Jurkat, Clone E6-1 (cell line): ENCODE data around the gene PSPN. TPM values are rescaled to one million over a fixed set of nuclear protein-coding genes. Genes with fewer than 3 reads are reported as not detected.

Source experiments
- DNase-seq: peaks from one replicate; pipeline ENCODE4 v3.0.0-alpha.2; 2011; ENCODE audit warnings: low read depth, low spot score
- H3K4me3 ChIP-seq: 2 replicates; pipeline ENCODE4 v1.5.1; 2011; ENCODE audit warnings: mild to moderate bottlenecking, low read length, control low read depth, moderate library complexity
- polyA plus RNA-seq: library from polyadenylated mRNA; unstranded; fragments of >200 nt; gene quantifications from one replicate; pipeline ENCODE4 v1.2.1, GENCODE V29; 2012; ENCODE audit warnings: missing spikeins; ENCODE audit not compliant: insufficient read length, insufficient read depth

The PSPN gene
- polyA plus RNA-seq = 0.64 TPM

- no peak within 1 kb of the TSS for H3K4me3 ChIP-seq
- DNase-seq = no peak
These were observed at the start of gene PSPN for GRCh38 chr19:6375411-6376010. TSS of gene PSPN (minus strand) at chr19:6375933. CDS start at chr19:6375849, 84 bp downstream.

GRCh38 chr19:6424939-6425731, 49.4 kb upstream of the PSPN start:
- peak overlapping the region; percentile 44 for H3K4me3 ChIP-seq
- peak; percentile 100 for DNase-seq

GRCh38 chr19:6424195-6424938, 48.6 kb upstream of the PSPN start, which contains the start of gene KHSRP:
TSS of gene KHSRP (minus strand) at chr19:6424811. CDS start at chr19:6424701, 110 bp downstream.
- H3K4me3 ChIP-seq = peak within 1 kb of the TSS; percentile 99
- no peak for DNase-seq

- peak overlapping the region; percentile 99 for H3K4me3 ChIP-seq
- no peak for DNase-seq
These were observed 47.9 kb upstream of the PSPN start for GRCh38 chr19:6423499-6424194.

- no peak overlapping the region for H3K4me3 ChIP-seq
- DNase-seq = no peak
These were observed 45.6 kb upstream of the PSPN start for GRCh38 chr19:6421075-6422014.

GRCh38 chr19:6418562-6418932, 42.8 kb upstream of the PSPN start:
- H3K4me3 ChIP-seq = no peak overlapping the region
- DNase-seq = no peak

- H3K4me3 ChIP-seq = no peak overlapping the region
- no peak for DNase-seq
These were observed 42.2 kb upstream of the PSPN start for GRCh38 chr19:6417713-6418561.

GRCh38 chr19:6416658-6417405, 41.1 kb upstream of the PSPN start:
- no peak overlapping the region for H3K4me3 ChIP-seq
- no peak for DNase-seq

- no peak for DNase-seq
- no peak overlapping the region for H3K4me3 ChIP-seq
These were observed 40.0 kb upstream of the PSPN start for GRCh38 chr19:6415591-6416190.

GRCh38 chr19:6414793-6415590, 39.3 kb upstream of the PSPN start:
- H3K4me3 ChIP-seq = no peak overlapping the region
- no peak for DNase-seq

- DNase-seq = no peak
These were observed 38.2 kb upstream of the PSPN start for GRCh38 chr19:6413721-6414643.

GRCh38 chr19:6413291-6413690, 37.6 kb upstream of the PSPN start:
- DNase-seq = no peak
- no peak overlapping the region for H3K4me3 ChIP-seq

More at GRCh38 chr19:6413721-6414643, 38.2 kb upstream of the PSPN start:
- H3K4me3 ChIP-seq = no peak overlapping the region

GRCh38 chr19:6412447-6413091, 36.8 kb upstream of the PSPN start:
- no peak overlapping the region for H3K4me3 ChIP-seq
- DNase-seq = no peak

GRCh38 chr19:6412061-6412446, 36.3 kb upstream of the PSPN start:
- H3K4me3 ChIP-seq = no peak overlapping the region
- DNase-seq = no peak
